SU-DHL-6 (cell line): ENCODE results near the gene TENM4.

Experiments
- EZH2phosphoT487 ChIP-seq: fragments of 200-600 bp; sonication (generic), shearing (Covaris generic); conservative IDR thresholded peaks from 2 replicates; pipeline ENCODE4 v1.6.1; 2018; ENCODE audit warnings: mild to moderate bottlenecking, antibody characterized with exemption, low read length, moderate library complexity, mixed read lengths
- TF ChIP-seq, protein P1 (sequence below): fragments of 200-600 bp; sonication (generic); IDR thresholded peaks from one replicate; pipeline ENCODE4 v1.5.1; 2017; ENCODE audit warnings: antibody characterized with exemption, mild to moderate bottlenecking, low read length, moderate library complexity; ENCODE audit not compliant: insufficient read depth, poor library complexity, severe bottlenecking

DNA sequence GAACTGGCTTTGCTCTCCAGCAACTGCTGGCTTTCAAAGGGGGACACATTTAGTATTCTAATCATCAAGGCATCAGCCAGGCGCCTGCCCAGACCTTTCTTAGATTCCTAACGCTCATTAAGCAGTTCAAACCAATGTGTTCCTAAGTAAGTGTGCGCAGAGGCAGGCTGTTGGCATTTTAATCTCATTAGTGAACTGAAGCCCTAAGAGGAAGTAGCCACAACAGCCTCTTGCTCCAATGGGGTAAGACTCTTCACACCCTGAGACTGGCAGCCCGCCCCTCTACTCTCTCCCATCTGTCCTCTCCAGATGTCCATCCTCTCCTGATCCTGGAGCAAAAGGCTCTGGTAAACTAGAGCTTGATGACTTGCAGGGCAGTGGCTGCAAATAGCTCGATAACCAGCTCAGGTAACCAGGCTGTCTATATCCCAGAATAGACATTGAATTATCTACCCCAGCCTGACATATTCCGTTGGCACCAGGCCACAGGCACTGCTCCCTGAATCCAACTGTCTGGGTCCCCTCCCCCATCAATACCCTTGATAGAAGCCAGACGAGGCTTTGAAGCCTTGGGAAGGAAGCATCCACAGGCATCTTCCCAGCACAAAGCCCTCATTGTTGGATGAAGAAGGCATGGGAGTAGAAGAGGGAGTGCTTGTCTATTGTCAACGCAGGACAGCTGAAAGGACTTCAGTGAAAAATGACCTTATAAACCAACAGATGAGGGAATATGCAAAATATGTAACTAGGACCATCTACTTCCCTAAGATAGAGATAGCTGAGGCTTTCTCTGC lies 321.1 kb downstream of the TENM4 start:
- TF ChIP-seq, protein P1, sequence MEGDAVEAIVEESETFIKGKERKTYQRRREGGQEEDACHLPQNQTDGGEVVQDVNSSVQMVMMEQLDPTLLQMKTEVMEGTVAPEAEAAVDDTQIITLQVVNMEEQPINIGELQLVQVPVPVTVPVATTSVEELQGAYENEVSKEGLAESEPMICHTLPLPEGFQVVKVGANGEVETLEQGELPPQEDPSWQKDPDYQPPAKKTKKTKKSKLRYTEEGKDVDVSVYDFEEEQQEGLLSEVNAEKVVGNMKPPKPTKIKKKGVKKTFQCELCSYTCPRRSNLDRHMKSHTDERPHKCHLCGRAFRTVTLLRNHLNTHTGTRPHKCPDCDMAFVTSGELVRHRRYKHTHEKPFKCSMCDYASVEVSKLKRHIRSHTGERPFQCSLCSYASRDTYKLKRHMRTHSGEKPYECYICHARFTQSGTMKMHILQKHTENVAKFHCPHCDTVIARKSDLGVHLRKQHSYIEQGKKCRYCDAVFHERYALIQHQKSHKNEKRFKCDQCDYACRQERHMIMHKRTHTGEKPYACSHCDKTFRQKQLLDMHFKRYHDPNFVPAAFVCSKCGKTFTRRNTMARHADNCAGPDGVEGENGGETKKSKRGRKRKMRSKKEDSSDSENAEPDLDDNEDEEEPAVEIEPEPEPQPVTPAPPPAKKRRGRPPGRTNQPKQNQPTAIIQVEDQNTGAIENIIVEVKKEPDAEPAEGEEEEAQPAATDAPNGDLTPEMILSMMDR: no peak
- no peak for TF ChIP-seq EZH2phosphoT487
